ENCODE data around the gene SMIM43.
"Not testable (repeated sequence)": the region's sequence is repeated elsewhere in the genome, so short reads cannot be mapped to it uniquely, and the experiment has no call there.

The SMIM43 gene

GRCh38 chr4:121778991-121779628, 14.1 kb upstream of the SMIM43 start:
- peak; percentile 62 for DNase-seq

DNA sequence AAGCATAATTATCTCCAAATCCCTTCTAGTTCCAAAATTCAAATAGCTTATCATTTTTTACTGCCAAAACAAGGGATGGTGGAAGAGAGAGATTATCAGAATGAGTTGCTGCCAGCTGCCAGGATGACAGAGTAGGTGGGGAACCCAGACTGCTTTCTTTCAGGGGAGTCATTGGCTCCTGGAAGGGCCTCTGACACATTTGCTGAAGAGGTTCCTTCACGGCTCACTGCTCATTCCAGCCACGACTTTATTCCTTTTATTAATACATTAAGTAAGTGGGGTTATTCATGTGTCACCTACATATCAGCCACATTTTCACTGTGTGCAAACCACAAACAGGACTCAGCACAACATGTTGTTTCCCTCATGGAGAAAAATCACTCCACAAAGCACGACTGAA, 12.7 kb upstream of the SMIM43 start:
- no peak for DNase-seq

DNA sequence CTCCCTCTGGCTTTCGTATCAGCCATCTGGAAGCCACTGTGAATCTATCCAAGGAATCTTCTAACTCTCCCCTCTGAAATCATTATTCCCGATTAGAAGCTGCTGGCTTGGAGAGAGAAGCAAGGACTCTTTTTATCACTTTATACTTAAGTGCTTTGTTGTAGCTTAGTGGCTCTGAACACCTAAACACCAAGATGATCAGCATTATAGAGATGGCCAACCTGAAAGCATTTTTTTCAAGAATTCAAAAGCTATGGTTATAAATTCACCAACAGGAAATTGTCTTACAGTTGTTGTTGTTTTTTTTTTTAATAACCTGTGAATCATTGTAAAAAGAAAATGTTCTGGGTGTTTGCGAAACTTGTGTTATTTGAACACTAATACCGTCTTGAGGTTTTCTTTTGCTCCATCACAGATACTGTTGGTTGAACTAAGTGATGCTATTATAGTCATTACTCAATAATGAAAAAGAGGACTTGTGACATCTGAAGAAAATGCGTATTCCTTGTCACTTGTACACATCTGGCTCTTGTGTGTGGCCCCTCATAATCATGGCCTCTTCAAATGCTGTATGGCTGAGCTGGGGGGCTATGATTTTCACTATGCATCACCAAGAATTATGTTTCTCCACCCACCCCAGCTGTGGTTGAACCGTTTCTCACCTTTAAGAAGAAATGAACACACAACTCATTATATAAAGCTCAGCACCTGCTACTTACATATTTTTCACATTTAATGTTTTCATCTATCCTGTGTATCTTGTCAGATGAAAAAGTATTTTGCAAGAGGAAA, 11.8 kb upstream of the SMIM43 start:
- DNase-seq: no peak

- no peak for DNase-seq
These were observed 8.9 kb upstream of the SMIM43 start for GRCh38 chr4:121773883-121774282.

DNA sequence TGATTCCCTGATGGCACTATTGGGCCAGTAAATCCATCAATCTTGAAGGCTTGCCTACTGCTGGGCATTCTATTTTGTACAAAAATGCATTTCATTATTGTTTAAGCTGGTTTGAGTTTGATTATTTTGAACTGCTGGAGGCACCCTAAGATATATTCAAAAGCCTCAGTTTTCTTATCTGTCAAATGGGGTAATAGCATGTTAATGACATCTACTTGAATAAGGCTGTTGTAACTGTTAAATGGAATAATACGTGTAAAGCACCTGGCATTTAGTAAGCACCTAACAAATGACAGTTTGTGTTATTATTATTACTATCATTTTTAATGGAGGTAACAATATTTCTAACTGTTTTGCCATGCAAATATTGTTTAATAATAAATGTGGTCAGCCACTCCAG, 6.9 kb upstream of the SMIM43 start:
- DNase-seq: no peak

- DNase-seq: no peak
These were observed 4.4 kb upstream of the SMIM43 start for GRCh38 chr4:121769341-121769740.

DNA sequence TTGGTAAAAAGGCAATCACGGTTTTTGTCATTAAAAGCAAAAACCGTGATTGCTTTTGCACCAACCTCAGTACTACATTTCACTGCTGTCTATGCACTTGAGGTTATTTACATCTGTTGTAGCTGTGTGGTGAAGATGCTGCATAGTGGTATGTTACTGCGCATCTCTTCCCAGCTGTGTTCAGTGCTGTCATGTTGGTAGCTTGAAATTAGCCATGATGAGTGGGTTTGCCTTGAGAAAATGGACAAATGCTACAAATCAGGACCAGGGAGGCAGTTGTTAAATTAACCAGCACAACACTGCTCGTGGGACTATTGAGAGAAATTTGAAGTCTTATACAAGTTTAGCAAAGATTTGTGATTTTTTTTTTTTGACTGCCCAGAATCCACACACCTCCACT, 2.2 kb upstream of the SMIM43 start:
- DNase-seq: no peak

GRCh38 chr4:121765971-121766538, 1.1 kb upstream of the SMIM43 start:
- DNase-seq: no peak

DNA sequence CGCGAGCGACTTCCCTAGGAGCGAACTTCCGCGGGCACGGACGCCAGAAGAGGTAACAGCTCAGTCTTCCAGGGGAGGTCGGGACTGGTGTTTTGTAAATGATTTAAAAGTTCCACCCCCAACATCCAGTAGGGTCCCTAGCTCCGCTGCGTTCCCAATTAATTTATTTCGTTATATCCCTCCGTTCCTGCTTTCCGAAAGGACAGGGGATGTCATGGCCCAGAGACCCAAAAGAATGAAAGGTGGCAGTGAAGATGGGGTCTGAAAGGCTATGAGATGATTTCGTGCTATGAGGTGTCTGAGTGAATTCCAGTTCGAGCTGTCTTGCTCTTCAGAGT, 373 bp upstream of the SMIM43 start:
- DNase-seq: no peak

GRCh38 chr4:121764303-121764701, 662 bp downstream of the SMIM43 start:
- DNase-seq: no peak

GRCh38 chr4:121760205-121760604, 4.8 kb downstream of the SMIM43 start:
- DNase-seq: no peak

DNA sequence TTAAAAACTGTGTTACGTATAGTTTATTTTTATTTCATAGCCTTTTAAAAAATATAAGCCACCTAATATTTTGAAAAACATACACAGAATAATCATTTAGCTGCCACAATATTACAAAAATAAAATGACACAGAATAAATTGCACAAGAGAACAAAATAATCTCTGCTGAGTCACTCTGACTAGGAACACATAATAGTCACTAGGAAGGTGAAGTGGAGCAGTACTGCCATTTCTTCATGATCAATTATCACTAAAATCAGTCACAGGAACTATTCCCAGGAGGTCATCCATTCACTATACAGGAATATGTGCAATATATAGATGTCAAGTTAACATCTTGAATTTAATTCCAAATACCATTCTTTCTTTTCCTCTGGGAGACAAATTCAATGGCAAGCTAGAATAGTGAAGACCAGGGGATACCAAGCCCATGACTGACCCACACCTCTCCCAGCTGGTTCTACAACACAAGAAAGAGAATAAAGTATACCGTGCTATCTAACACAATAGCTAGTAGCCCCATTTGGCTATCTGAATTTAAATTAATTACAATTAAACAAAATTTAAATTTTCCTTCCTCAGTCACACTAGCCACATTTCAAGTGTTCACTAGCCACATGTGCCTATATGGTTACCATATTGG, 5.9 kb downstream of the SMIM43 start:
- no peak for DNase-seq

DNA sequence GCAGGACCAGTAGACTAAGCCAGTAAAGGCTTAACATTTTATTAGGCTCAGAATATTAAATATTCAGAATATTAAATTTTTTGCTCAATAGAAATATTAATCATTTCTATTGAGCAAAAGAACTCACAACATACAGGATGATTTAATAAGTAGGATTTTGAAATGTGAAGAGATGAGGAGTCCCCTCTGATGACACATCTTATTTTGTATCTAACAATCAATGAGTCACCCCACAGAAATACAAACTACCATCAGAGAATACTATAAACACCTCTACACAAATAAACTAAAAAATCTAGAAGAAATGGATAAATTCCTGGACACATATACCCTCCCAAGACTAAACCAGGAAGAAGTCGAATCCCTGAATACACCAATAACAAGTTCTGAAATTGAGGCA, 12.8 kb downstream of the SMIM43 start:
- not testable (repeated sequence) for DNase-seq

- DNase-seq: no peak
These were observed 15.7 kb downstream of the SMIM43 start for GRCh38 chr4:121749225-121749624.

GRCh38 chr4:121742794-121743193, 22.2 kb downstream of the SMIM43 start:
- DNase-seq: no peak

DNA sequence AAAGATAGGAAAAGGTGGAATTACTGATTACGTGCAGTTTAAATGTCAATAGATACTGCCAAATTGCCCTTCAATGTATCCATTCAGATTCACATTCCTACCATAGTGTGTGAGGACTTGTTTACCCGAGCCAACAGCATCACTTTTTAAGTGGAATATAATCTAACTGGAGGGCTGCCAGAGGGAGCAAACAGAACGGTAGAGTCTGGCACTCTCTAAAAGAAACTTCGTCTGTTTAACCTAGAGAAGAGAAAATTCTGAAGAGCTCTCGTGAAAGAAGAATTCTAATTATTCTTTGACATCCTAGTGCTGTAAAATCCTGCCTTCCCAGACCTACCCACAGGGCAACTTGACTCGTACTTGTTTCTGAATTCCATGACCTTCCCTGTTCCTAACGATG, 23.2 kb downstream of the SMIM43 start:
- no peak for DNase-seq

- no peak for DNase-seq
These were observed 24.1 kb downstream of the SMIM43 start for GRCh38 chr4:121740796-121741409.

DNA sequence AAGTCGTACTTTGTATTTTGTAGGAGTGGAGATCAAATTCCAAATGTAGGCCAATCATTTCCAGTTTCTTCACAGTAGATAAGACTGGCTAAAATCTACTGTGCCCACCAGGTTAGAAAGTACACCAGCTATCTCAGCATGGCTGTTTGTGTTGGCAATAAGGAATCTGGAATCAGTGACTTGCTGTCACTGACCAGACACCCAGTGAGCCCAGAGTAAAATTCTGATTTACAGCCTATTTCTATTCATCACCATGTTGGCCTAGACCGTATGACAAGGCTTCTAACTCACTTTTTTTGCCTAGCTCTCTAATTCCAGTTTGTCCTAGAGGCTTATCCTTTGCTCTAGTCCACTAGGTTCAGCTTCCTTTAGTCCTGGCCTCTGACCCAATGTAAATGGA, 25.4 kb downstream of the SMIM43 start:
- DNase-seq: no peak

DNA sequence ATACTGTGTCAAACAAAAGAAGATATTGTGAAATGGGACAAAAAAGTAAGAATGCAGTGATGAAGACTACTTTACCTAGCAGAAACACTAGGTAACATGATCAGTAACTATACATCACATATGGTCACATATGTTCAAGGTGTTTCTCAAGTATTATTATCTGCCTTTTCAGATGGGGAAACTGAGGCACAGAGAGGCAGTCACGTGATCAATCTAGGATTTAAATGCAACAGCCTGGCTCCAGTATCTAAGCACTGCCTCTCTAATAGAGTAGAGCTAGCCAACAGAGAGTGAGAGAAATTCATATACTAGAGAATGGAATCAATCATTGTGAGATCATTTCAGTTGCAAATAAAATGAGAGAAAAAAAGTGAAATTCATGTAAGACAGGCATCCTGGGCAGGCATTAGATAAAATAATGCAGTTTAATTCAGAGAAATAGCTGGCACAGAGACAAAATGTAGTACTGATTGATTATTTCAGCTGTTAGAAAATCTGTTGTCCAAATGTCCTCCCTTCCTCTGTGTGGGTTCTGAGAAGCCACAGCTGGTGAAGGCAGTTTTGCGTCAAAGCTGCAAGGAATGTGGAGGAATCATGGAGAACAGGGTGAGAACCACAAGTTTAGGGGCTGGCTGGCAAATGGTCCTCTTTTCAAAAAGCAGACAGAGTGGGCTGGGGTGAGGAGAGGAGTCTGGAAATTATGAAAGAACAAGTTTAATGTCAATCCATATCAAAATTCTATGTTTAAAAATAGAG, 26.0 kb downstream of the SMIM43 start:
- DNase-seq: peak; percentile 85

GRCh38 chr4:121737846-121738554, 27.0 kb downstream of the SMIM43 start:
- no peak for DNase-seq

DNA sequence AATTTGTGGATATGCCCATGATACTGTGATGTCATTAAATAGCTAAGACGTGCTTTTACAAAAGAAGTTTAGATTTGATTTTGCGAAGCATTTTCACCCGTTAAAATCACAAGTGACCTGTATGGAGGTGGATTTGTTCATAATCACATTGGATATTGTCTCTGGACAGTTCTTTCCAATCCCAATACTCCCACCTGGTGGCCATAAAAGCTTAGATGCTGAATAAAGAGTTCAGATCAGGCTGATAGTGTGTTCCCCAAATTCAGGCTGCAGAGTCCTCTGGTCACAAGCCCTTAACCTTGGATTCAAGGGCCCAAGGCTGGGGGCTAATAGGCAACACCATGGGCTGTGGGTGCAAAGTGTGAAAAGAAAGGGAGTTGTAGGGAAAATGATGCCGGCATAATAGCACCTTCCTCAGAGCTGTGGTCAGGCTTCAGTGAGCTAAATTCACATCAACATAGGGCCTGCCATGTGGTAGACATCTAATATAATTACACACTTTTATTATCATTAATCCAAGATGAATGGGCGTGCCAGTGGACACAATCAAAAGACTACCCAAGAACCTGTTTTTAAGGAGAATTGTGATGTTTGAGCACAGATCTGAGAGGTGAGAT, 28.1 kb downstream of the SMIM43 start:
- DNase-seq: peak; percentile 73

DNA sequence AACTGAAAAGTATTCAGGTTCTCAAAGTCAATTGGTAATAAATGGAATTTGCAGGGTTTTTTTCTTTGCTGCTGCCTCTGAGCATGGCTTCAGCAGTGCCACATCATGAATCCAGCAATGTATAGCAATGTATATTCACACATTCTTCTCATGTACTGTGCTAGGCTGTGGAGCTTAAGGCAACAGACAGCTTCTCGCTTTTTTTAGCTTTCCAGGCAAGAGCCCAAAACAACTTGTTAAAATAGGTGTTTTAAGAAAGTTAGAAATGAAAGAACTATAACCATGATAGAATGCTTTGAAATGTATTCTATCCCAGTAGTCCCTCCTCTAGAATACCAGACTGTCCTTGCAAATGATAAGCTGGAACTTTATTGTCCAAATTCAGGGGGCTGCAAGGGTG, 30.4 kb downstream of the SMIM43 start:
- peak; percentile 16 for DNase-seq

Measured in fibroblast of upper back skin (primary cell).